ENCODE data around the gene GPRIN2.

Gene GPRIN2

GRCh38 chr10:46551701-46552525 is 4.5 kb downstream of the GPRIN2 start:
- no peaks in the 10 kb centered on the region for H3F3A ChIP-seq (ENCODE audit: insufficient read depth)
- H3K36me3 ChIP-seq (ENCODE audit: low read length), result no peaks in the 10 kb centered on the region
- no peaks in the 10 kb centered on the region for H4K20me1 ChIP-seq (ENCODE audit: low read depth, low read length)
- H2AFZ ChIP-seq (ENCODE audit: low read depth, low read length, severe bottlenecking), result no peak overlapping the region
- H3K9me3 ChIP-seq (ENCODE audit: insufficient read depth, low read length), result no peaks in the 10 kb centered on the region
- H3K9me2 ChIP-seq (replicated peaks; ENCODE audit: insufficient read depth, low read length), result no peaks in the 10 kb centered on the region
- H3K27ac ChIP-seq (ENCODE audit: low read depth, low read length), result no peak overlapping the region
- H3K4me2 ChIP-seq (ENCODE audit: low read depth, low read length, poor library complexity, severe bottlenecking), result no peak overlapping the region
- no peak overlapping the region for H3K9ac ChIP-seq (ENCODE audit: low read length)
- H3K79me2 ChIP-seq (ENCODE audit: insufficient read depth, low read length), result no peaks in the 10 kb centered on the region
- H3K4me3 ChIP-seq (ENCODE audit: insufficient read depth, low read length, poor library complexity, severe bottlenecking), result no peak overlapping the region
- TF ChIP-seq EZH2phosphoT487 (conservative IDR thresholded peaks at IDR 0.05; ENCODE audit: low read length) (no peak), CTCF (IDR thresholded peaks at IDR 0.05; ENCODE audit: insufficient read depth, low read length, poor library complexity, severe bottlenecking) (no peak)
- no peaks in the 10 kb centered on the region for H3K27me3 ChIP-seq (ENCODE audit: low read length)

- Histone ChIP-seq H2AFZ (ENCODE audit: low read depth, low read length, severe bottlenecking) (no peak overlapping the region), H3F3A (ENCODE audit: insufficient read depth) (no peaks in the 10 kb centered on the region), H3K9me2 (replicated peaks; ENCODE audit: insufficient read depth, low read length) (no peaks in the 10 kb centered on the region), H3K36me3 (ENCODE audit: low read length) (no peaks in the 10 kb centered on the region), H3K9ac (ENCODE audit: low read length) (no peak overlapping the region), H3K27me3 (ENCODE audit: low read length) (no peaks in the 10 kb centered on the region), H3K79me2 (ENCODE audit: insufficient read depth, low read length) (no peaks in the 10 kb centered on the region), H3K4me3 (ENCODE audit: insufficient read depth, low read length, poor library complexity, severe bottlenecking) (no peak overlapping the region), H3K4me2 (ENCODE audit: low read depth, low read length, poor library complexity, severe bottlenecking) (no peak overlapping the region), H3K9me3 (ENCODE audit: insufficient read depth, low read length) (no peaks in the 10 kb centered on the region), H4K20me1 (ENCODE audit: low read depth, low read length) (no peaks in the 10 kb centered on the region), H3K27ac (ENCODE audit: low read depth, low read length) (no peak overlapping the region)
- TF ChIP-seq EZH2phosphoT487 (conservative IDR thresholded peaks at IDR 0.05; ENCODE audit: low read length) (no peak), CTCF (IDR thresholded peaks at IDR 0.05; ENCODE audit: insufficient read depth, low read length, poor library complexity, severe bottlenecking) (no peak)
Measured at GRCh38 chr10:46550795-46551700, 5.4 kb downstream of the GPRIN2 start.

GRCh38 chr10:46550076-46550790 is 6.2 kb downstream of the GPRIN2 start:
- Histone ChIP-seq H3K4me3 (ENCODE audit: insufficient read depth, low read length, poor library complexity, severe bottlenecking) (no peak overlapping the region), H4K20me1 (ENCODE audit: low read depth, low read length) (no peaks in the 10 kb centered on the region), H2AFZ (ENCODE audit: low read depth, low read length, severe bottlenecking) (no peak overlapping the region), H3K4me2 (ENCODE audit: low read depth, low read length, poor library complexity, severe bottlenecking) (no peak overlapping the region), H3K9ac (ENCODE audit: low read length) (no peak overlapping the region), H3K9me2 (replicated peaks; ENCODE audit: insufficient read depth, low read length) (no peaks in the 10 kb centered on the region), H3K27ac (ENCODE audit: low read depth, low read length) (no peak overlapping the region), H3K36me3 (ENCODE audit: low read length) (no peaks in the 10 kb centered on the region), H3K9me3 (ENCODE audit: insufficient read depth, low read length) (no peaks in the 10 kb centered on the region), H3K79me2 (ENCODE audit: insufficient read depth, low read length) (no peaks in the 10 kb centered on the region), H3F3A (ENCODE audit: insufficient read depth) (no peaks in the 10 kb centered on the region), H3K27me3 (ENCODE audit: low read length) (no peaks in the 10 kb centered on the region)
- TF ChIP-seq EZH2phosphoT487 (conservative IDR thresholded peaks at IDR 0.05; ENCODE audit: low read length) (no peak), CTCF (IDR thresholded peaks at IDR 0.05; ENCODE audit: insufficient read depth, low read length, poor library complexity, severe bottlenecking) (no peak)

All from SU-DHL-6 (cell line).